Measurements from ENCODE around the gene SORL1. TPM values are rescaled to one million over a fixed set of nuclear protein-coding genes. Genes with fewer than 3 reads are reported as not detected.

The SORL1 gene
- total RNA-seq, 1 donor from 2014 or later, result 11.3 TPM

- Histone ChIP-seq H3K27me3 (ENCODE audit: control insufficient read depth, insufficient read depth, low read length) (peaks cover 2% of the 10 kb centered on the region), H3K36me3 (ENCODE audit: control insufficient read depth, insufficient read depth, low read length) (no peaks in the 10 kb centered on the region), H3K4me3 (ENCODE audit: low read depth, low read length) (no peak overlapping the region)
- no peak for TF ChIP-seq CTCF (IDR thresholded peaks at IDR 0.05; ENCODE audit: insufficient read depth, low read length, severe bottlenecking)
- FAIRE-seq, result no peak
- DNase-seq (ENCODE audit: low read depth), result no peak
Measured at GRCh38 chr11:121672630-121673487, 220.7 kb downstream of the SORL1 start.

GRCh38 chr11:121681550-121682268 is 229.6 kb downstream of the SORL1 start:
- Histone ChIP-seq H3K27me3 (ENCODE audit: control insufficient read depth, insufficient read depth, low read length) (no peaks in the 10 kb centered on the region), H3K36me3 (ENCODE audit: control insufficient read depth, insufficient read depth, low read length) (no peaks in the 10 kb centered on the region), H3K4me3 (ENCODE audit: low read depth, low read length) (no peak overlapping the region)
- TF ChIP-seq CTCF (IDR thresholded peaks at IDR 0.05; ENCODE audit: insufficient read depth, low read length, severe bottlenecking), result no peak
- no peak for DNase-seq (ENCODE audit: low read depth)
- no peak for FAIRE-seq

Other genes with a start within 250 kb of the SORL1 start
- 55.3 and 73.6 TPM in 2 replicates for gene SC5D, start 159.5 kb upstream of the SORL1 start, total RNA-seq